Measurements from ENCODE around the gene SWAP70.

SWAP70 gene

GRCh38 chr11:9774591-9775397, 110.9 kb downstream of the SWAP70 start:
- Histone ChIP-seq H3K4me3 (no peak overlapping the region), H3K27ac (peak overlapping the region; percentile 24 to 38), H3K9me3 (no peaks in the 10 kb centered on the region), H3K36me3 (peaks cover 6 to 14% (median 8%) of the 10 kb centered on the region in 3 donors), H3K4me1 (peaks cover 0 to 19% (median 7%) of the 10 kb centered on the region in 4 donors), H3K27me3 (no peaks in the 10 kb centered on the region)
- no peak for DNase-seq
- intact Hi-C loops (cut with DNase I; ENCODE audit: low total_unique reads) = no loop called here
- TF ChIP-seq CTCF (IDR thresholded peaks at IDR 0.05) = no peak

GRCh38 chr11:9775398-9775779, 111.5 kb downstream of the SWAP70 start:
- H3K27ac ChIP-seq = peak overlapping the region; percentile 24 to 38
- intact Hi-C loops (cut with DNase I; ENCODE audit: low total_unique reads) = no loop called here

GRCh38 chr11:9776203-9776602, 112.3 kb downstream of the SWAP70 start:
- H3K36me3 ChIP-seq = peaks cover 20 to 28% (median 22%) of the 10 kb centered on the region in 3 donors
- no peaks in the 10 kb centered on the region for H3K9me3 ChIP-seq
- no peaks in the 10 kb centered on the region for H3K27me3 ChIP-seq
- DNase-seq = no peak
- TF ChIP-seq CTCF (IDR thresholded peaks at IDR 0.05) = no peak
- no peak overlapping the region for H3K4me3 ChIP-seq
- H3K4me1 ChIP-seq = peaks cover 0 to 18% (median 7%) of the 10 kb centered on the region in 4 donors
- intact Hi-C loops (cut with DNase I; ENCODE audit: low total_unique reads) = no loop called here
- no peak overlapping the region for H3K27ac ChIP-seq

More at GRCh38 chr11:9775398-9775779, 111.5 kb downstream of the SWAP70 start:
- H3K4me3 ChIP-seq = no peak overlapping the region
- no peak for DNase-seq
- H3K9me3 ChIP-seq = no peaks in the 10 kb centered on the region
- TF ChIP-seq CTCF (IDR thresholded peaks at IDR 0.05) = no peak
- no peaks in the 10 kb centered on the region for H3K27me3 ChIP-seq
- H3K4me1 ChIP-seq = peaks cover 0 to 19% (median 7%) of the 10 kb centered on the region in 4 donors
- peaks cover 12 to 20% (median 14%) of the 10 kb centered on the region in 3 donors for H3K36me3 ChIP-seq

- DNase-seq = no peak
- Histone ChIP-seq H3K9me3 (no peaks in the 10 kb centered on the region), H3K4me3 (no peak overlapping the region), H3K27me3 (no peaks in the 10 kb centered on the region), H3K36me3 (peaks cover 28 to 37% (median 29%) of the 10 kb centered on the region in 3 donors), H3K4me1 (peaks cover 0 to 14% (median 7%) of the 10 kb centered on the region in 4 donors), H3K27ac (no peak overlapping the region)
- intact Hi-C loops (cut with DNase I; ENCODE audit: low total_unique reads) = no loop called here
- no peak for TF ChIP-seq CTCF (IDR thresholded peaks at IDR 0.05)
Observed at GRCh38 chr11:9777066-9777465, 113.2 kb downstream of the SWAP70 start.

GRCh38 chr11:9777525-9777924, 113.6 kb downstream of the SWAP70 start:
- DNase-seq = no peak
- Histone ChIP-seq H3K4me3 (no peak overlapping the region), H3K27ac (no peak overlapping the region), H3K4me1 (peaks cover 0 to 14% (median 7%) of the 10 kb centered on the region in 4 donors), H3K27me3 (no peaks in the 10 kb centered on the region), H3K9me3 (no peaks in the 10 kb centered on the region), H3K36me3 (peaks cover 28 to 38% (median 29%) of the 10 kb centered on the region in 3 donors)
- no peak for TF ChIP-seq CTCF (IDR thresholded peaks at IDR 0.05)
- intact Hi-C loops (cut with DNase I; ENCODE audit: low total_unique reads) = no loop called here

Measured in tibial artery (tissue), 4 donors.